Activated CD4-positive, alpha-beta T cell treated with anti-CD3 and anti-CD28 coated beads, Interleukin-2, Interleukin-6, amounts not matched to agents 100 ng/mL and 50 ng/mL, durations not matched to agents 16 hours and 8 hours (primary cell): ENCODE results near the gene P4HA2.
"Not testable (repeated sequence)": the region's sequence is repeated elsewhere in the genome, so short reads cannot be mapped to it uniquely, and the experiment has no call there.

ENCODE experiments used
- DNase-seq: peaks from one replicate; pipeline ENCODE4 v3.0.0-alpha.2; 2020

P4HA2 gene

DNA sequence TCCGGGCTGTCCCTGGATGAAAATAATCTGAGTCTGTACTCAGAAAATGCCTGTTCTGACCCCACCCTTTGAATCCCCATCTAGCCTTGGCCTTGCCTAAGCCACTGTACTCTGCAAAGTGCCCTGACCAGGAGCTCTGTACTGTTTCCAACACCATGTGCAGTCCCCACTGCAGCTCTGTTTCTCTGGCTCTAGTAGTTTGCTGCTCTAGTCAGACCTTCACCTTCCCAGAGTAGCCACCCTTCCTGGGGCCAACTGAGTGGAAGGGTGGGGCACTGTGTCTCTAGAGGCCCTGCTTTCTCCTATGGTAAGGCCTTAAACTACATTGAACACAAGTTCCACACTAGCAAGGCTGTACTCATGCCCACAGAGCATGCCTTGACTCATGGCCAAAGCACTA, 31.9 kb downstream of the P4HA2 start:
- DNase-seq = no peak

DNA sequence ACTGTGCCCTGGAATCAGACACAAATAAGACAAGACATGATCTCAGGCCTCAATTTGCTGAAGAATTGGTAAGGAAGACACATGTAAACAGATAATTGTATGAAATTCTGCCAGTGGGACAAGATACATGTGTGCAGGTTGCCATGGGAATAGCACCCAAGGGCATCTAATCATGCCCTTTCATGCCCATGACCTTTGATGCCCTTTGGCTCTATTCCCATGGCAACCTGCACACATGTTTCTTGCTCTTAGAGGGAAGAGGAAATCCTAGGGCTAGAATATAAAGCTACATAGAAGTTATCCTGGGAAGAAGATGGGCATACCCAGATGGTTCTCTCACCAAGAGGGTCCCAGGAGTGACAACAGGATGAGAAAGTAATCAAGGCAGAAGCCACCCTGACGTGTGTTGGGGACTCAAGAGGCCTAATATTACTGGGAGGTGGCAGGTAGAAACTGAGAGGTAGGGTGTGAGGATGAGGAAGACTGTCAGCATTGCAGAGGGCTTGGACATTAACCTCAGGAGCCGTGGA, 34.4 kb downstream of the P4HA2 start:
- no peak for DNase-seq

DNA sequence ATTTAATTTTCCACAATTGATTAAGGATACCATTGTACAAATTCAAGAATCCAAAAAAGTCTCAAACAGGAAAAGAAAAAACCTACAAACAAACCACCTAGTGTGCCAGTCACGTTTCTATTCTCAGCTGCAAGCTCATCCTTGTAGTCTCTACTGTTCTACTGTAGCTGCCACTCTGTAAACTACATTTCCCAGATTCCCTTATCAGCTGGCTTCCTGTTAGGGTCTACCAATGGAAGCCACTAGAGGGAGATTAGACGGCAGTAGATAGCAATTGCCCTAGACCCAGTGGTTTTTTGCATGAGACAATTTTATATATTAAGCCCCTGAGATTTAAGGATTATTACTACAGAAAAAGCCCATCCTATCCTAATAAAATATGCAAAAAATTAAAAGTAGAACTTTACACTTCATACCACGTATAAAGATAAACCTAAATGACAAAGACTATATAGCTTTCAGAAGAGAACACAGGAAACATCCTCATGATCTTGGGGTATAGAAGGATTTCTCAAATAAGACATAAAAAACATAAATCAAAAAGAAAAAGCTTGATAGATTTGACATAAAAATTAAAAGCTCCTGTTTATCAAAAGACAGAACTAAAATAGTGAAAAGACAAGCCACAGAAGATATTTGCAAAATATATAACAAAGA, 37.4 kb downstream of the P4HA2 start:
- DNase-seq = peak; percentile 65

DNA sequence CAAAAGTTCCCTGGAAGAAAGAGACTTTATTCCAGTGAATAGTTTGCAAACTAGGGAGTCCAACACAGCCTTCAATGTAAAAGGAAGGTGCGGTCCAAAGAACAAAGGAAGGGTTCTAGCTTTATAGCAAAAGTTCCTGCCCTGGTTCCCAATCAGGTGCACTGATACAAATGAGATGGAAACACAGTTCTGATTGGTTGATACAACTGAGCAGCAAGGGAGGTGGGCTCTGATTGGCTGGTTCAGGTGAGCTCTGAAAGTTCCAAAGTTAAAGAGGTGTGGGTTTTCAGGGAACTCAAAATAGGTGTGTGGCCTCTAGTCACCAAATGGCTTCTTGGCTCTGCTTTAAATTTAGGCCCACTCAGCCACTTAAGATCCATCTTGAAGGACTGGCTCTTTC, 43.1 kb downstream of the P4HA2 start:
- DNase-seq = no peak

DNA sequence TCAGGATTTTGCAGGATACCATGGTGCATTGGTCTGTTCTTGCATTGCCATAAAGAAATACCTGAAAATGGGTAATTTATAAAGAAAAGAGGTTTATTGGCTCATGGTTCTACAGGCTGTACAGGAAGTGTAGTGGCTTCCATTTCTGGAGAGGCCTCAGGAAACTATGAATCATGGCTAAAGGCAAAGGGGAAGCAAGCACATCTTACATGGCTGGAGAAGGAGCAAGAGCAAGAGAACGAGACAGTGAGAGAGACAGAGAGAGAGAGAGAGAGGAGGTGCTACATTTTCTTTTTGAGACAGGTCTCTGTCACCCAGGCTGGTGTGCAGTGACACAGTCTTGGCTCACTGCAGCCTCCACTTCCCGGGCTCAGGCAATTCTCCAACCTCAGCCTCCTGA, 43.9 kb downstream of the P4HA2 start:
- DNase-seq = no peak

DNA sequence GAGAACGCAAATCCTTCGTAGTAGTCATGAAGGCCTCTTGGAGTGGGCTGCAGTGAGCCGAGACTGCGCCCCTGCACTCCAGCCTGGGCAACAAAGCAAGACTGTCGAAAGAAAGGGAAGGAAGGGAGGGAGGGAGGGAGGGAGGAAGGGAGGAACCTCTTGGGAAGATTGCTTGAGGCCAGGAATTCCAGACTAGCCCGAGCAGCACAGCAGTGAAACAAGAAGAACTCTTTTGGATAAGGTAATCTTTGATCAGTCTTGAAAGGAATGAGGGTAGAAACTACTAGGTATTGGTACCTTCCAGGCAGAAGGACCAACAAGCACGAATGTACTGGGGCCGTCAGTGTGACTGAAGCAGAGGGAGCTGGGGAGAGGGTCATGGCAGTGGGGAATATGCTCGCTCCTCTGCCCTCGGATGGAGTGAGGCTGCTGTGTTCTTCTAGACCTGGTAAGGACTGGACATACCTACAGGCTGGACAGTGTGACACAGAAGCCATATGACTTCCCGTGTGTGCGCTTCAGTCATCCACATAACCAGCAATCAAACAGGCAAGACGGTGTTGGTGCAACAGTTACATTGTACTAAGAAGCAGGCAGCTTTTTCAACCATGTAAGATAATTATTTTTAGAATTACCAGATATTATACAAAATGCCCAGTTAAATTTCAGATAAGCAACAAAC, 45.2 kb downstream of the P4HA2 start:
- DNase-seq = no peak

DNA sequence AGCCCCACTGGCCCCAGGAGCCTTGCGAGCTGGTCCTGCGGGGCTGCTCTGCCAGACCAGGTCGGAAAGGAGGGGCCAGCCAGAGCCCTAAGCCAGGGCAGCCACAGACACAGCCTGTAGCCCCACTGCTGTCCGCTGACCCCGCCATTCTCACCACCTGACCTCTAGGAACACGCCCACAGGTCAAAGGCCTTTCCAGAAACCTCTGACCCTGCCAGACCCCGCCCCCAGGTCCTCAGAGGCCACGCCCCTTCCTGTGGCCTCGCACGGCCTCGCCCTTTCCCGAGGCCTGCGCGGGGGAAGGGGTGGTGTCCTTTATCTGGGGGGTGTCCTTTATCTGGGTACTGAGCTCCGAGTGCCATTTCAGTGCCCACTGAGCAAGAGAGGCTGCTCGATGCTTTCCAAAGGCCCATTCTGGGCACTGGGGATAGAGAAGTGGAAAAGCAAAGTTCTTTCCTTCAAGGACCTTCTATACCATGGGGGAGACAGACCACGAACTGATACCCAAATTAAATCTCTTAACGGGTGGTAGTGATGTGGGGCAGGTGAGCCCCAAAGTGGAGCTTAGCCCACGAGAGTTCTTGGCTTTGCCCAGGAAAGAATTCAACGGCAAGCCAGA, 46.5 kb downstream of the P4HA2 start:
- no peak for DNase-seq

DNA sequence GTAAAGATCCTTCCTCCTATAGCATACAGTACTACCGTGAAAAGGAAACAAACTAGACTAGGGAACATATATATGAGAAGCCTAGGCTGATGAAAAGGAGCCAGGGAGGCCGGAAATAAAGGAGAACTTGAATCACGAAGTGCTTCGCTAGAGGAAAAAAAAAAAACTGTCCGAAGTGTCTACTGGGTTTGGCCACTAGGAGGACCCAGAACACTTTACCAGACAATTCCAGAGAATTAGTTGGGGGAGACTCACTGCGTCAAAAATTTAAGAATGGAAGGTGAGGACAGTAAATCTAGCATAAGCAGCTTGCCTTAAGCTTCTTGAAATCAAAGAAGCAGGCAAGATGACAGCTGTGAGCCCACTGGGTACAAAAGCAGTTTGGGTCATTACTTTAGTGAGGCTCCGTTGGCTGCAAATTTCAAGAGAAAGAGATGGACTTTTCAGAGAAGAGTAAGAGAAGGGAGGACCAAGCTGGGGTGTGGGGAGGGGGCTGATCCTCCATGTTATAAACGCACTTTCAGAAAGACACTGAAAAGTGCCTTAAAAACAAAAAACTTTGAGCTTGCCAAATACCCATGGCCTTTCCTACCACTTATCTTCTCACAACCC, 47.4 kb downstream of the P4HA2 start:
- DNase-seq = peak; percentile 28

DNA sequence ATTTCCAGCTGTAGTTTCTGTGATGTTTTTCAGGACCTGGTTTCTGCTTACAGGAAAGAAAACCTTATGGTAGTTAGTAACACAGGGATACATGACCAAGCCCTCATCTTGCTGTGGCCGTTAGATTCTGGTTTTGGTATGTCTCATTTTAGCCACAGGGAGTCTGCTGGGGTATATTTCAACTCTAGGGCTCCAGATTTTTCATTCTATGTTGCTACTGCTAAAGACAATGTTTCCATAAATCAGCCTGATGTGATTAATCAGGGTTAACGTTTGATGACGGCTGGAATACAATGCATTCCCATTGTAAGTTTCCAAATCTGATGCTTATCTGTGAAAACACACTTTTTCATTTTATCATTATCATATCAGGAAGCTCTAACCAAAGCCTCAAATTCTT, 48.2 kb downstream of the P4HA2 start:
- DNase-seq = peak; percentile 67

DNA sequence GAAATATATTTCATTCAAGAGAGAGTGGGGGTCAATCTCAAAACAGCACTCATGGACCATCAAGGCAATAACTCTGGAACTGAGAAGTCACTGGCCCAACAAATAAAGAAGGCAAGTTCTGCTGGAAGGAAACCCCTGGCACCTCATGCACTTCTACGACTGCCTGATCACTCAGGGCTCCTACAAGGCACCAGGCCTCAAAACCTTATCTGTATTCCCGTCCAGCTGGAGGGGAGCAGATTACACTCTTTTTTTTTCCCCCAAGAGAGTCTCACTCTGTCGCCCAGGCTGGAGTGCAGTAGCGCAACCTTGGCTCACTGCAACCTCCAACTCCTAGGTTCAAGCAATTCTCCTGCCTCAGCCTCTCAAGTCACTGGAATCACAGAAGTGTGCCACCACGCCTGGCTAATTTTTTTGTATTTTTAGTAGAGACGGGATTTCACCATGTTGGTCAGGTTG, 49.9 kb downstream of the P4HA2 start:
- no peak for DNase-seq

DNA sequence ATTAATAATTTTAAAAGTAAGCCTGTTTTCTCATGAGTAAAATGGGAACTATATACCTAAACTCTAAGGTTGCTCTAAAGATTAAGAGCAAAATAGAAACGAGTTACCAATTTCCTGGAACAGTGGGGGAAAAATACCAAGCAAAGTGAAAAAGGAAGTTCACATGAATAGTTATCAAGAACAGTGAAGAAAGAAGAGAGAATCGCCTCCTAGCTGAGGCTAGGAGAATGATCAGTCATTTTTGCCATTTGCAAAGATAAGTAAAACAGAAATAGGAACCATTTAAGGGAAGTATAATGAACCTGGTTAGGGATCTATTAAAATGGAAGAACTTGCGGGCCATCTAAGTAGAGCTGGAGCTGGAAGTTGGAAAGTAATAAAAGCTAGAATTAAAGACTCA, 50.7 kb downstream of the P4HA2 start:
- peak; percentile 65 for DNase-seq

DNA sequence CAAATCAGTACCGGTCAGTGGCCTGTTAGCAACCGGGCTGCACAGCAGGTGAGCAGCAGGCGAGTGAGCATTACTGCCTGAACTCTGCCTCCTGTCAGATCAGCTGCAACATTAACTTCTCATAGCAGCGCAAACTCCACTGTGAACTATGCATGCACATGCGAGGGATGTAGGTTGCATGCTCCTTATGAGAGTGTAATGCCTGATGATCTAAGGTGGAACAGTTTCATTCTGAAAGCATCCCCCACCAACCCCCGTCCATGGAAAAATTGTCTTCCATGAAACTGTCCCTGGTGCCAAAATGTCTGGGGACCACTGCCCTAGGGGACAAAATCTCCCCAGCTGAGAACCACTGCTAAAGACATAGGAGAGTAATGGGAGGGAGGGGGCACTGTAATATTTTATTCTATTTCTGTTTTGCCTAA, 51.1 kb downstream of the P4HA2 start:
- DNase-seq = peak; percentile 51

DNA sequence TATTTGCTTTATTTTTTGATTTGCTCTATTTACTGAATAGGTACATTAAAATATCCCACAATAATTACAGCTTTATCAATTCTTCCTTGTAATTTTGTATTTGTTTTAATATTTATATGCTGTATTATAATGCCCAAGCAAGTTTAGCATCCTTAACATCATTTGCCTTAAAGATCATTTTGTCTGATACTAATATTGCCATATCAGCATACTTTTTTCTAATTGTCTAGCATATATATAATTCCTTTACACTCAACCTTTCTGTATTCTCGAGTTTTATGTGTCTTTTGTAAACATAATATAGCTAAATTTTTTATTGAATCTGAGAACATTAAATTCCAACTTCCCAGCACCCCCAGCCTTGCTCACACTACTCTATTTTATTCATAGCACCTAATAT, 64.7 kb downstream of the P4HA2 start:
- DNase-seq = no peak

DNA sequence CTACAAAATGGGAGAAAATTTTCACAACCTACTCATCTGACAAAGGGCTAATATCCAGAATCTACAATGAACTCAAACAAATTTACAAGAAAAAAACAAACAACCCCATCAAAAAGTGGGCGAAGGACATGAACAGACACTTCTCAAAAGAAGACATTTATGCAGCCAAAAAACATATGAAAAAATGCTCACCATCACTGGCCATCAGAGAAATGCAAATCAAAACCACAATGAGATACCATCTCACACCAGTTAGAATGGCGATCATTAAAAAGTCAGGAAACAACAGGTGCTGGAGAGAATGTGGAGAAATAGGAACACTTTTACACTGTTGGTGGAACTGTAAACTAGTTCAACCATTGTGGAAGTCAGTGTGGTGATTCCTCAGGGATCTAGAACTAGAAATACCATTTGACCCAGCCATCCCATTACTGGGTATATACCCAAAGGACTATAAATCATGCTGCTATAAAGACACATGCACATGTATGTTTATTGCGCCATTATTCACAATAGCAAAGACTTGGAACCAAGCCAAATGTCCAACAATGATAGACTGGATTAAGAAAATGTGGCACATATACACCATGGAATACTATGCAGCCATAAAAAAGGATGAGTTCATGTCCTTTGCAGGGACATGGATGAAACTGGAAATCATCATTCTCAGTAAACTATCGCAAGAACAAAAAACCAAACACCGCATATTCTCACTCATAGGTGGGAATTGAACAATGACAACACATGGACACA, 65.9 kb downstream of the P4HA2 start:
- DNase-seq = not testable (repeated sequence)

DNA sequence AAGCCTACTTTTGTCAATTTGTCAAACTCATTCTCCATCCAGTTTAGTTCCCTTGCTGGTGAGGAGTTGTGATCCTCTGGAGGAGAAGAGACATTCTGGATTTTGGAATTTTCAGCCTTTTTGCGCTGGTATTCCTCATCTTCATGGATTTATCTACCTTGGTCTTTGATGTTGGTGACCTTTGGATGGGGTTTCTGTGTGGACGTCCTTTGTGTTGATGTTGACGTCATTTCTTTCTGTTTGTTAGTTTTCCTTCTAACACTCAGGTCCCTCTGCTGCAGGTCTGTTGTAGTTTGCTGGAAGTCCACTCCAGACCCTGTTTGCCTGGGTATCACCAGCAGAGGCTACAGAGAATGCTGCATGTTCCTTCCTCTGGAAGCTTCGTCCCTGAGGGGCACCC, 71.2 kb downstream of the P4HA2 start:
- DNase-seq = no peak

DNA sequence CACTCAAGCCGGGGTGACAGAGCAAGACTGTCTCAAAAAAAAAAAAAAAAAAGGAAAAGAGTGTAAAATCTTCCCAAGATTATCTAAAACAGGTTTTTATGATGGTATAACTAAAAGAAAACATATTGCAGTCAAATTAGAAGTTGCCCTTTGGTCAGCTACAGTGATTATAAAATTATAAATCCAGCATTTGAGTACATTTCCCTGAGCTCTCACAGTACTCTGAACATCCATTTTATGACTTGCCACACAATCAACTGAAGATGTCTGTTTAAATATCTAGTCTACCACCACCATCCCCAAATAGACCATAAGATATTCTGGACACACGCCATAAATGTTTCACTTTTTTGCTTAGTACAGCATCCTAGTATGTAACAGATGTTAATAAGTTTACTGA, 77.1 kb downstream of the P4HA2 start:
- DNase-seq = no peak

DNA sequence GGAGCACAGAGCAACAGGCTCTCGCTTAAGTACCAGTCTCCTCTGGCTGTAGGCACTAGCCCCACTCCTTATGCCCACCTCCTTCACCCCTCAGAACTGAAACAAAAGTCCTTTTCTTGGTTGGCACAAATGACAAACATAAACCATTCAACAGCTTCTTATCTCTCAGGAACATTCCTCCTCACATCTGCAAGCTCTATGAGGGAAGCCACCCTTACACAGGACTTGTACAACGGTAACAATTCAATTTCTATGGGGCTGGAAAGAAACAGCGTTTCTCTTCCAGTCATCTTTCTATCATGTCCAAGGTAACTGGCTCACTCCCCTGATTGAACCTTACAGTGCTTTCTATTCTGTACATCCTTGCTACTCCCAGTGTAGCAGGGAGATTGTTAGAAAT, 80.0 kb downstream of the P4HA2 start:
- no peak for DNase-seq

DNA sequence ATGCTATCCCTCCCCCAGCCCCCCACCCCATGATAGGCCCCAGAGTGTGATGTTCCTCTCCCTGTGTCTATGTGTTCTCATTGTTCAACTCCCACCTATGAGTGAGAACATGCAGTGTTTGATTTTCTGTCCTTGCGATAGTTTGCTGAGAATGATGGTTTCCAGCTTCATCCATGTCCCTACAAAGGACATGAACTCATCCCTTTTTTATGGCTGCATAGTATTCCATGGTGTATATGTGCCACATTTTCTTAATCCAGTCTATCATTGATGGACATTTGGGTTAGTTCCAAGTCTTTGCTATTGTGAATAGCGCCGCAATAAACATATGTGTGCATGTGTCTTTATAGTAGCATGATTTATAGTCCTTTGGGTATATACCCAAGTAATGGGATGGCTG, 82.3 kb downstream of the P4HA2 start:
- not testable (repeated sequence) for DNase-seq

DNA sequence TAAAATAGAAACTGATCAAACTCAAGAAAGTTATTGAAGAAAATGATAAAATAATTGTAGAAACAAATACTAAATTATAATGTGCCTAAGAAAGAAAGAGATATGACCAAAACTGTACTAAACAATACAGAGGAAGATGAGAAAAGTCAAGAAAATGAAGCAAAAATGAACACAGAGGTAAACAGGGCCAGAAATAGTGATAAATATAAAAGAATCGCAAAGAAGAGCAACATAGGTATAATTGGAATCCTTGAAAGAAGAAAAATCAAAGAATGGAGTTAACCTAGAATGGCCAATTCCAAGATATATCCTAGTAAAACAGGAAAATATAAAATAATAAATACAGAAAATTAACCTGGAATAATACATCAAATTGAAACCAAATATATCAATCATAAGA, 84.5 kb downstream of the P4HA2 start:
- DNase-seq = no peak

DNA sequence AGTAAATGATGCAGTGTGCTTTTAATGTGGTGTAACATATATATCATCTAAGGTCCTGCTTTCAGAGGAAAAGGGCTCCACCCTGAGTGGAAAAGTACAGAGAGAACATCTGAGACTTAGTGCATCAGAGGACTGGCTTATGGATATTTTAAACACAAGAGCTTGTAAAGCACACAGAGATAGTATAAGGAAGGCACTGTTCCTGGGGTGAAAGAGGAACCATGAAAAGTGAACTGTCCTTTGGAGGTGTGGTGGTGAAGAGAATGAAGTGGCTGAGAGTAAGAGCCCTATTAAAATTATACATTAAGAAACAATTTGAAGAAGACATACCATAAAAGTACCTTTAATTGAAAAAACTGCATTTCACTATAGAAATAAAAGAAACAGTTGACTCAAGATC, 85.2 kb downstream of the P4HA2 start:
- DNase-seq = no peak
